GM12878 (cell line): Measurements from ENCODE around the gene DPYSL4. TPM values are rescaled to one million over a fixed set of nuclear protein-coding genes. Genes with fewer than 3 reads are reported as not detected.

Experiments
- ATAC-seq: fragments of 200-7000 bp; cut with Tn5 transposase; 3 replicates; pipeline ENCODE4 v1.9.1; 2020; ENCODE audit warnings: mild to moderate bottlenecking, moderate library complexity
- BruUV-seq: library from RNA; stranded (reverse); fragments of 400-500 nt; replicated peaks from 2 replicates; lab custom pipeline; 2021; lab: Mats Ljungman, UMichigan
- CTCF ChIA-PET: fragments of 300-600 bp; sonication (Branson Sonifier 250); formaldehyde crosslinking; extraction: SDS; loops from one replicate; lab custom pipeline; 2021; ENCODE audit warnings: inconsistent platforms; lab: Yijun Ruan, JAX
- POLR2A ChIA-PET: fragments of 350-600 bp; formaldehyde crosslinking; extraction: SDS; loops from one replicate; lab custom pipeline; 2021; ENCODE audit warnings: inconsistent platforms; lab: Charles Lee
- RAD21 ChIA-PET: fragments of 300-600 bp; sonication (Branson Sonifier 250); formaldehyde crosslinking; loops from one replicate; lab custom pipeline; 2023; ENCODE audit warnings: antibody characterized with exemption; ENCODE audit not compliant: unreplicated experiment; lab: Charles Lee
- SMC1A ChIA-PET: fragments of 300-600 bp; sonication (Branson Sonifier 250); formaldehyde crosslinking; loops from one replicate; lab custom pipeline; 2023; ENCODE audit not compliant: unreplicated experiment, uncharacterized antibody; lab: Charles Lee
- DNase-seq: peaks from one replicate; pipeline ENCODE4 v3.0.0-alpha.2; 2011; ENCODE audit warnings: low read depth, low spot score
- FAIRE-seq: peaks from 3 replicates; lab custom pipeline; 2011; peaks lifted over from hg19 to GRCh38; lab: Jason Lieb, UNC
- H2AFZ ChIP-seq: 2 replicates; pipeline ENCODE4 v1.6.0; 2011; ENCODE audit warnings: low read depth, low read length, control low read depth; ENCODE audit not compliant: control insufficient read depth
- H3K27ac ChIP-seq: 2 replicates; pipeline ENCODE4 v1.5.1; 2011; ENCODE audit warnings: control low read depth; ENCODE audit not compliant: control insufficient read depth, insufficient read depth
- H3K27me3 ChIP-seq, 2 experiments: replicated peaks in 1 of 2; 2 replicates each; pipeline versions ENCODE4 v1.6.0 to v1.6.1; 2011; ENCODE audit warnings: low read length in 1 of 2; ENCODE audit not compliant: control insufficient read depth in 2 of 2, insufficient read depth in 2 of 2
- H3K36me3 ChIP-seq, 2 experiments: 2 replicates each; pipeline ENCODE4 v1.5.1; 2011; ENCODE audit warnings: low read length in 1 of 2; ENCODE audit not compliant: control insufficient read depth in 2 of 2, insufficient read depth in 2 of 2
- H3K4me1 ChIP-seq: 2 replicates; pipeline ENCODE4 v1.6.1; 2011; ENCODE audit warnings: mild to moderate bottlenecking, low read length, moderate library complexity, mixed read lengths; ENCODE audit not compliant: control insufficient read depth, insufficient read depth
- H3K4me2 ChIP-seq: 2 replicates; pipeline ENCODE4 v1.6.0; 2011; ENCODE audit warnings: control low read depth; ENCODE audit not compliant: control insufficient read depth, insufficient read depth
- H3K4me3 ChIP-seq: fragments of 200-600 bp; sonication (generic); 2 replicates; pipeline ENCODE4 v1.5.1; 2016
- H3K79me2 ChIP-seq: 2 replicates; pipeline ENCODE4 v1.6.0; 2011; ENCODE audit warnings: low read length; ENCODE audit not compliant: control insufficient read depth, insufficient read depth
- H3K9ac ChIP-seq: 2 replicates; pipeline ENCODE4 v1.8.0; 2011; ENCODE audit warnings: low read length, control low read depth, mixed read lengths; ENCODE audit not compliant: control insufficient read depth, insufficient read depth
- H3K9me3 ChIP-seq: replicated peaks from 3 replicates; pipeline ENCODE4 v1.5.1; 2011; ENCODE audit warnings: mild to moderate bottlenecking, low read length; ENCODE audit not compliant: control insufficient read depth, insufficient read depth
- H4K20me1 ChIP-seq: 2 replicates; pipeline ENCODE4 v1.6.0; 2011; ENCODE audit not compliant: control insufficient read depth, insufficient read depth
- EED ChIP-seq: sonication (generic); IDR thresholded peaks from 2 replicates; pipeline ENCODE4 v1.6.1; 2016; ENCODE audit warnings: antibody characterized with exemption, low read depth
- HCFC1 ChIP-seq: fragments of 150-350 bp; IDR thresholded peaks from 2 replicates; pipeline ENCODE4 v1.6.1; 2014; ENCODE audit warnings: low read length
- JUNB ChIP-seq: IDR thresholded peaks from 2 replicates; pipeline ENCODE4 v1.6.1; 2016; ENCODE audit warnings: antibody characterized with exemption, mild to moderate bottlenecking
- NR2F1 ChIP-seq: fragments of 450-650 bp; conservative IDR thresholded peaks from 2 replicates; pipeline ENCODE4 v1.6.1; 2017; ENCODE audit warnings: mild to moderate bottlenecking
- SMC3 ChIP-seq: IDR thresholded peaks from 2 replicates; pipeline ENCODE4 v1.6.1; 2011; ENCODE audit warnings: low read length, improper control_type of control experiment, borderline replicate concordance
- SUZ12 ChIP-seq: fragments of 200-600 bp; sonication (generic); IDR thresholded peaks from one replicate; pipeline ENCODE4 v1.6.1; 2018; ENCODE audit warnings: antibody characterized with exemption, mild to moderate bottlenecking; ENCODE audit not compliant: unreplicated experiment
- TCF12 ChIP-seq: IDR thresholded peaks from 2 replicates; pipeline ENCODE4 v1.6.1; 2011; ENCODE audit warnings: low read depth, mild to moderate bottlenecking, low read length
- WGBS: methylation state at CpG from one replicate; pipeline ENCODE4 v1.1.6; 2016; ENCODE audit warnings: low lambda C conversion rate; ENCODE audit not compliant: insufficient replicate concordance, insufficient coverage; ENCODE audit errors: missing lambda C conversion rate; 5-methylcytosine and 5-hydroxymethylcytosine counted together
- in situ Hi-C: fragments of 300-500 bp; cut with MboI; formaldehyde crosslinking; loops from 9 replicates; pipeline ENCODE4 v1.14.3; 2018; ENCODE audit warnings: mixed read lengths
- intact Hi-C: fragments of 100-400 bp; cut with micrococcal nuclease; formaldehyde crosslinking; loops from one replicate; pipeline ENCODE4 v1.14.2; 2022; ENCODE audit not compliant: unreplicated experiment
- polyA plus RNA-seq, 11 experiments: library from polyadenylated mRNA; depleted of rRNA in 4 of 11; unstranded in 6 of 11; stranded (reverse) in 5 of 11; fragments of >200 nt; fragmentation: Nextera tagmentation in 4 of 11; fragmentation: Illumina TruSeq in 1 of 11; extraction: Ambion mirVana in 4 of 11; extraction: Trizol in 1 of 11; gene quantifications; 1 replicate in 1 of 11; 2 replicates in 10 of 11; pipeline versions ENCODE4 v1.2.1 to v1.2.3, GENCODE V29; 2011 to 2016; ENCODE audit warnings: inconsistent platforms in 2 of 11, missing spikeins in 2 of 11, low read depth in 1 of 11
- total RNA-seq, 4 experiments: library from RNA; depleted of rRNA in 3 of 4; stranded (reverse); fragments of >200 nt in 3 of 4; fragmentation: Illumina TruSeq in 1 of 4; extraction: Trizol in 1 of 4; gene quantifications; 2 replicates each; pipeline versions ENCODE4 v1.2.1 to v1.2.3, GENCODE V29; 2013 to 2021
- TF ChIP-seq, protein P1 (sequence below): fragments of 450-650 bp; IDR thresholded peaks from 2 replicates; pipeline ENCODE4 v1.6.1; 2017; ENCODE audit warnings: mild to moderate bottlenecking
- TF ChIP-seq, protein P2 (sequence below): fragments of 450-650 bp; conservative IDR thresholded peaks from 2 replicates; pipeline ENCODE4 v1.6.1; 2017; ENCODE audit warnings: mild to moderate bottlenecking, moderate library complexity

Gene DPYSL4
- total and polyA plus RNA-seq, 10 of the 15 experiments (the other 5 are each of a cell fraction or from before 2014, with no cell fraction given) = 0.10 to 0.21 TPM; not detected in 8

- Histone ChIP-seq H3K4me1 (no peaks in the 10 kb centered on the region), H3K36me3 (no peaks in the 10 kb centered on the region), H3K27ac (no peak overlapping the region), H2AFZ (no peak overlapping the region), H3K9ac (no peak overlapping the region), H4K20me1 (no peaks in the 10 kb centered on the region), H3K79me2 (no peaks in the 10 kb centered on the region), H3K4me3 (no peak overlapping the region), H3K27me3 (no peaks in the 10 kb centered on the region), H3K9me3 (no peaks in the 10 kb centered on the region), H3K4me2 (no peak overlapping the region)
- 3% methylated on average over 7 of the region's 7 CpGs for WGBS
- DNase-seq = no peak
- BruUV-seq = no TSS peak
- ChIA-PET POLR2A (no interaction called here), SMC1A (no interaction called here), RAD21 (no interaction called here), CTCF (no interaction called here)
- TF ChIP-seq JUNB (no peak), NR2F1 (no peak), SMC3 (no peak), SUZ12 (no peak), EED (no peak), HCFC1 (no peak), TCF12 (no peak)
- TF ChIP-seq, protein P1, sequence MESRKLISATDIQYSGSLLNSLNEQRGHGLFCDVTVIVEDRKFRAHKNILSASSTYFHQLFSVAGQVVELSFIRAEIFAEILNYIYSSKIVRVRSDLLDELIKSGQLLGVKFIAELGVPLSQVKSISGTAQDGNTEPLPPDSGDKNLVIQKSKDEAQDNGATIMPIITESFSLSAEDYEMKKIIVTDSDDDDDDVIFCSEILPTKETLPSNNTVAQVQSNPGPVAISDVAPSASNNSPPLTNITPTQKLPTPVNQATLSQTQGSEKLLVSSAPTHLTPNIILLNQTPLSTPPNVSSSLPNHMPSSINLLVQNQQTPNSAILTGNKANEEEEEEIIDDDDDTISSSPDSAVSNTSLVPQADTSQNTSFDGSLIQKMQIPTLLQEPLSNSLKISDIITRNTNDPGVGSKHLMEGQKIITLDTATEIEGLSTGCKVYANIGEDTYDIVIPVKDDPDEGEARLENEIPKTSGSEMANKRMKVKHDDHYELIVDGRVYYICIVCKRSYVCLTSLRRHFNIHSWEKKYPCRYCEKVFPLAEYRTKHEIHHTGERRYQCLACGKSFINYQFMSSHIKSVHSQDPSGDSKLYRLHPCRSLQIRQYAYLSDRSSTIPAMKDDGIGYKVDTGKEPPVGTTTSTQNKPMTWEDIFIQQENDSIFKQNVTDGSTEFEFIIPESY = no peak
- TF ChIP-seq, protein P2, sequence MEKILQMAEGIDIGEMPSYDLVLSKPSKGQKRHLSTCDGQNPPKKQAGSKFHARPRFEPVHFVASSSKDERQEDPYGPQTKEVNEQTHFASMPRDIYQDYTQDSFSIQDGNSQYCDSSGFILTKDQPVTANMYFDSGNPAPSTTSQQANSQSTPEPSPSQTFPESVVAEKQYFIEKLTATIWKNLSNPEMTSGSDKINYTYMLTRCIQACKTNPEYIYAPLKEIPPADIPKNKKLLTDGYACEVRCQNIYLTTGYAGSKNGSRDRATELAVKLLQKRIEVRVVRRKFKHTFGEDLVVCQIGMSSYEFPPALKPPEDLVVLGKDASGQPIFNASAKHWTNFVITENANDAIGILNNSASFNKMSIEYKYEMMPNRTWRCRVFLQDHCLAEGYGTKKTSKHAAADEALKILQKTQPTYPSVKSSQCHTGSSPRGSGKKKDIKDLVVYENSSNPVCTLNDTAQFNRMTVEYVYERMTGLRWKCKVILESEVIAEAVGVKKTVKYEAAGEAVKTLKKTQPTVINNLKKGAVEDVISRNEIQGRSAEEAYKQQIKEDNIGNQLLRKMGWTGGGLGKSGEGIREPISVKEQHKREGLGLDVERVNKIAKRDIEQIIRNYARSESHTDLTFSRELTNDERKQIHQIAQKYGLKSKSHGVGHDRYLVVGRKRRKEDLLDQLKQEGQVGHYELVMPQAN = no peak
- FAIRE-seq = no peak
- intact Hi-C loops (no loop called here), in situ Hi-C loops (no loop called here)
- ATAC-seq = no peak
Measured at GRCh38 chr10:132154440-132154839, 32.3 kb upstream of the DPYSL4 start.
